ENCODE measurements around the gene CLRN1.
"Not testable (repeated sequence)": the region's sequence is repeated elsewhere in the genome, so short reads cannot be mapped to it uniquely, and the experiment has no call there.

Gene CLRN1, protein sequence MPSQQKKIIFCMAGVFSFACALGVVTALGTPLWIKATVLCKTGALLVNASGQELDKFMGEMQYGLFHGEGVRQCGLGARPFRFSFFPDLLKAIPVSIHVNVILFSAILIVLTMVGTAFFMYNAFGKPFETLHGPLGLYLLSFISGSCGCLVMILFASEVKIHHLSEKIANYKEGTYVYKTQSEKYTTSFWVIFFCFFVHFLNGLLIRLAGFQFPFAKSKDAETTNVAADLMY

DNA sequence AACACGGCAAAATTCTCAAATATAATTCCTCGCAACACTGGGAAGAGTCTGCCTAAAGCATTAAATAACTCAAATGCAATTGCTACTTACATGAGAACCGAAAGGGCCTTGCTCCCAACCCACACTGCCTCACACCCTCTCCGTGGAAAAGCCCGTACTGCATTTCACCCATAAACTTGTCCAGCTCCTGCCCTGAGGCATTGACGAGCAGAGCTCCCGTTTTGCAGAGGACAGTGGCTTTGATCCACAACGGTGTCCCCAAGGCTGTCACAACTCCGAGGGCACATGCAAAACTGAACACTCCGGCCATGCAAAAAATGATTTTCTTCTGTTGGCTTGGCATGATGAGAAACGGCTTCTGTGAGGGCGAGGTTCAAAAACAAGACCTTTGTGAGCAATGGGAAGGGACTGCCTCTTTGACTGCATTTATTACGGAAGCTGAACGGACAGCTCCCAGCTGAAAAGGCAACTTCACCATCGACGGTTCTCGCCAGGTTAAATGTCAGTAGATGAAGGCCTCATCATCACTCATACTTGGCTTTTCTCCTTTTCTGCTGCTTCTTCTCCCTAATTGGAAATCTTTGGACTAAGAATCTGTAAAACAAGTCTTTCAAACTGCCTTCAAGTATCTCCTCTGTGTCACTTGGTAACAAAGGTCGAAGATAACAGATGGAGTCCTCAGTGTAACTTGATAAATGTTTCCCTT is at the start of gene CLRN1:
CLRN1 (minus strand) TSS at position 362 of the 706 bp plus-strand sequence; CDS start at position 343, 19 bp downstream.
- DNase-seq = no peak

DNA sequence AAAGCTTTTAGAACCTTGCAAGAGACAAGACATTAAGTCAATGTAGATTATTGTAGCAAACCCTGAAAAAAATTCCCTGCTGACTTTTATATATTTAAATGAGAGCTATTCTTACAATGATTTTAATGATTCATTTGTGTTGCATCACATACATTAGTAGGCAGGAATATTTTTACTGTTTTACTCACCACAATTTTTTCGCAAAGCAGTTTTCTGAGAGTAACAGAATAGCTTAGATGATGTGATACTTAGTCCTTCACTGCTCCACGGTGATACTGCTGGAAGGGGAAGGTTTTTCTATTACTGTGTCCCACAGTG is 43.9 kb upstream of the CLRN1 start:
- peak; percentile 59 for DNase-seq

DNA sequence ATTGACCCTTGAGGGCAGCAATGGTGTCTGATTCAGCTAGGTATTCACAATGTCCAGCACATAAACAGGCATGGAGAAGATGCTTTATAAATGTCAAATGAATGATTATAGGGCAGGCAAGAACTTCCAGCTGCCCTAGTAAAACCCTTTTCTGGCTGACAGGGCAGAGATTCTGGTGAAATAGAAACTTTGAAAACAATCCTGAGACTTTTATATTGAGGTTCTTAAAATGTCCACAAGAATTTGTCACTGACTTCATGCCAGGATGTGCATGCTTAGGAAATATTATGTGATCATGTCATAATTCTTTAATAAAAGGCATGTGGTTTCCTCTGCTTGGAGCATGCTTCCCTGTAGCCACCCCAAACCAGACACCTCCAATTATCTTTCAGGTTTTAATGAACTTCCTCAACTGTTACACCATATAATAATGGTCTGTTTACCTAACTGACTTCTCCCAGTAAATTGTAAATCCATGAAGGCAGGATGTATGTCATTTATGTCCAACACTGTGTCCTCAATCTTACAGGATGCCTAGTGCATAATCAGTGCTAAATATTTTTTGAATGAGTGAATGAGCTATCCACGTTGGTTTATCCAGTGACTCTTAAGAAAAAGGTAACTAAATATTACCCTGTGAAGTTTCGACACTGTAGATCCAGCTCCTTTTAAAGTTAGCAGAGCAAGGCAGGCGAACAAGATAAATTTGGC is 43.4 kb upstream of the CLRN1 start:
- DNase-seq = no peak

DNA sequence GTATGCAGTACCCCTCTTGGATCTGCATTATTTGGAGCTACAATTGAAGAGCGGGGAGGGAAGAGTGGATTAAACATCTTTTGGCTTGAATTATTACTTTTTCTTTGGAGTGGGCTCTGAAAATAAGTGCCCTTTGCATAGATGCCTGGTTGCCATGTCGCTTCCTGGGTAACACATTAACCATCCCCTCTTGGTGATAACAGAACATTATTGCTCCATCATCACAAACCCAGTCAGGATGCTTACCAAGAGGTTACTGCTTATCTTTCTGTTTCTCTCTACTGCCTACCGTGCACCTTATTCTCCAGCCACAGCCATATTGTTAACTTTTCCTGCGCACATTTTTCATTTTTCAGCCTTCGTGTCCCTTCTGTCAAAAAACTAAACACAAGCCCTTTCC is 42.7 kb upstream of the CLRN1 start:
- DNase-seq = no peak

DNA sequence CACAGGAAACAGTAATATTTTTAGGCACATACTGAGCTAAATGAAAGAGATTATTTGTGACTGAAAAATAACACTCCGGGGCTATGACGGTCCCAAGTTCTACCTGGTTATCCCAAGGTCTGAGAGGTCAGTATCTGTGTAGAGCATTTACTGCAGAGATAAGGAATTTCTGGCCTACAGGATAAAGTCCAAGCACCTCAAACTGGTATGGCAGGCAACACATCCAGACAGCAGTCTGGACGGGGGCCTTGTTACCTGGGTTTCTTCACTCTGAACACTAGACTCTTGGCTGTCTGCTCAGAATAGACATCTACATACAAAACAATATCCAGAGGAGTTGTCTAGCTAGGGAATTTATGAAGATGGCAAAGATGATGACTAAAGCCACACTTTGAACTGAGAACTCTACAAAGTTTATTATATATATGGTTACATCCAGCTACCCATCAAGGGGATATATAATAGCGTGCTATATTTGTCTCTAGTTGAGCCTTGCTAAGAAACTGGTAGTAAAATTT is 42.0 kb upstream of the CLRN1 start:
- DNase-seq = no peak

DNA sequence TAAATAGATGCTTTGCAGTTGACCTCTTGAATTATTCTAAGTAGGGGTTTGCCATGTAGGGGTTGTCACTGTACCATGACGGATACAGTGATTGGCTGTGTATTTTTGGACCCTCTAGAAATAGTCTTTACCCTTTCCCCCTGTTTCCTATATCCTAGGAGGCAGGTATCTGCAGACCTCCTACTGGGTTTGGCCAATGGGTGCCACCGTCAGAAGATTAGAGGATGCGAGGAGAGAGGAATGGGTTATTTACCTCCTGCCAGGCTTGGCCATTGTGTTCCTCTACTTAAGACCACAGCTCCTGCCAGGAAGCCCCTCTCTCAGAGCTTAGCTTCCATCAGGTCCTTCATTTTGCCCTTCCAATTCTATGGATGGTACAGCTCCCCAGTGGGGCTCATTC is 40.2 kb upstream of the CLRN1 start:
- no peak for DNase-seq

DNA sequence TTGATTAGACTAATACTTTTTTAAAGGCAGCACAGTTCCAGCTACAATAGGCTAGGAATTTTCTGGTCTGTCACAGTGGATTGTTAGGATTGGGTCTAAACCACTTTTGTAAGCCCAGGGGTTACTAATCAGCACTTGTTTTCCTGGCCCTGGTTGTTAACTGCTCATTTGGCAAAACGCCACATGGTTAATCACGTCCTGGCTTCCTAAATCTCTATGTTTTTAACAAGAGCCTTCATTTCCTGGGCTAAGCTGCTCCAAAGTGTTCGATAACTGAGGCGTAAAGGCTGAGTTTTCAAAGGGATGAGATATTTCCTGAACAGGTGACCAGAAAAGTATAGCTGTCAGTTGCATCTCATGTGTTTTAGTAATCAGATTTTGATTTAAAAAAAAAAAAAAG is 38.9 kb upstream of the CLRN1 start:
- no peak for DNase-seq

DNA sequence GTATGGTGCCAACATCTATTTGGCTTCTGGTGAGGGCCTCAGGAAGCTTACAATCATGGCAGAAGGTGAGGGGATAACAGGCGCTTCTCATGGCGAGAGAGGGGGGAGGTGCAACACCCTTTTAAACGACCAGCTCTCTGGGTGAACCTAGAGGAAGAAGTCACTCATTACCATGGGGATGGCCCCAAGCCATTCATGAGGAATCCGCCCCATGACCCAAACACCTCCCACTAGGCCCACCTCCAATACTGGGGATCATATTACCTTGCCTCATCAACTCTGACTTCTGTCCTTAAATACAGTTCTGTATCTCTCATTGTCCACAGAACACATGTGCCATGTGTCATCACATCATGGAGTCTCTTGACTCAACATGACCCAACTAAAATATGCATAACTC is 37.5 kb upstream of the CLRN1 start:
- DNase-seq = no peak

DNA sequence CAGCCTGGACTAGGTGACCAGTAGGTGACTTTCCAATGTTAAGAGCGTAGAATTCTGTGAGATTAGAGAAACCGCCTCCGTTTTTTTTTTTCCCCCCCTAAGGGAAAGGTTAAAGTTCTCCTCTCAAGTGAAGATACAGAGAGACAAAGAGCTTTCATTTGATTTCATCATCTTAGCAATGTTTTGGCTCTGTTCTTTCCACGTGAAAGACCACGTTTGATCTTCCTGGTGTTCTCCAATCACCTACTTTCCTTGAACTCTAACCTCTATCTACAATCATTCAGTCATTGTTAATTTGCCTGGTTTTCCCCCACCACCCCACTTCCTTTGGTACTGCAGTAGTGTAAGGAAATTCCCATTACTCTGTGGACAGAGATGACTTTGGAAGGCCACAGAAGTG is 36.9 kb upstream of the CLRN1 start:
- DNase-seq = no peak

DNA sequence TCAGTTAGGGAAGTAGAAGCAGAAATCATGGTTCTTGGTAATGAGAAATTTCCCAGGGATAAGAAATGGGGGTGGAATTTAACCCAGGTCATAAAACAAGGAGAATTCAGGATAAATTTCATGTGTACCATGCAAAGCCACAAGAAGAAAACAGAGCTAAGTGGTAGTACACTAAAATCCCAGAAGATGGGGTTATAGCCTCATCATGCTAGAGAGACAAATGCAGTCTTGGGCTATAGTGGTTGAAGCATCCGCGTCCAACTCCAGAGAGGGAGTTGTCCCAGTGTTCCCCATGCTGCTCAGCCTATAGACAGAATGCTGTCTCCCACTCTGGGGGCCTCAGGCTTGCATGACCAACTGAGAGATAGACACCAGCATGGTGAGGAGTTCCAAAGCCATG is 36.2 kb upstream of the CLRN1 start:
- DNase-seq = peak; percentile 14

DNA sequence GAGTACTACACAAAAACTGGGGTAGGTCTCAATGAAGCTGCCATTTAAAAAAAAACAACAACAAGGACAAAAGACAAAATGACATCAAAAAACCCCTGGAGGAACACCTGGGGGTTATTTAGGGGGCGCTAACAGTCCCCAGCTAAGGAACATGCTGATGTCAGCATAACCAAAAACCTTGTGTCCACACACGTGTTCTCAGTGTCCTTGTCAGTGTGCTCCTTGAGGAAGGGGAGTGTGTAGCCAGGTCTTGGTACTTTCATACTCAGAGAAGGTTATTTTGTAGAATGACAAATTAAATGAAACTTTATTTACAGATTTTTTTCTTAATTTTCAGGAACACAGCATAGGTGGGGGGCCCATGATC is 31.2 kb upstream of the CLRN1 start:
- no peak for DNase-seq

DNA sequence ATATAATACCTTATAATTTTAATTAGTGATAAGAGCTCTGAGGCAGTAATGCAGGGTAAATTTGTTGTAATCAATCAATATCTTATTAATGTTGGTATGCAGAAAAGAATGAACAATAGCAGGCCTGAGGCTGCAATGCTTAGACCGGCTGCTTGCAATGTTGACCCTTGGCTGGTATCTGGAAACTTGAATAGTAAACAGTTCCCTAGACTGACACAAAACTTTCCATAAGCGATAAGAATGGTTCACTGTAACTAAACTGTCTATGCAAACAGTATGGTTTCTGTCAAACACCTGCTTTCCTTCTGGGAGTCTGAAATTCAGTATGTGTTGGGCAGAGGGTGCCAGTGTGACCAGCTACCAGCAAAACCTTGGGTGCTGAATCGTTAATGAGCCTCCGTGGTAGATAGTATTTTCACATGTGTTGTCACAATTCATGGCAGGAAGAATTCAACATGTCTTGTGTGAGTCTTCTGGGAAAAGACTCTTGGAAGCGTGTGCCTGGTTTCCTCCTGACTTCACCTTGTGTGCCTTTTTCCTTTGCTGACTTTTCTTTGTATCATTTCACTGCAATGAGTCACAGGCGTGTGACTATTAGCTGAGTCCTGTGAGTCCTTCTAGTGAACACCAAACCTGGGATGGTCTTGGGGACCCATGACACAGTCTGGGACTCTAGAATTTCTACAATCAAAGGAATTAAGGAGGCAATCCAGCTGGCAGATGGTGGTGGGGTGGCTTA is 30.7 kb upstream of the CLRN1 start:
- no peak for DNase-seq

DNA sequence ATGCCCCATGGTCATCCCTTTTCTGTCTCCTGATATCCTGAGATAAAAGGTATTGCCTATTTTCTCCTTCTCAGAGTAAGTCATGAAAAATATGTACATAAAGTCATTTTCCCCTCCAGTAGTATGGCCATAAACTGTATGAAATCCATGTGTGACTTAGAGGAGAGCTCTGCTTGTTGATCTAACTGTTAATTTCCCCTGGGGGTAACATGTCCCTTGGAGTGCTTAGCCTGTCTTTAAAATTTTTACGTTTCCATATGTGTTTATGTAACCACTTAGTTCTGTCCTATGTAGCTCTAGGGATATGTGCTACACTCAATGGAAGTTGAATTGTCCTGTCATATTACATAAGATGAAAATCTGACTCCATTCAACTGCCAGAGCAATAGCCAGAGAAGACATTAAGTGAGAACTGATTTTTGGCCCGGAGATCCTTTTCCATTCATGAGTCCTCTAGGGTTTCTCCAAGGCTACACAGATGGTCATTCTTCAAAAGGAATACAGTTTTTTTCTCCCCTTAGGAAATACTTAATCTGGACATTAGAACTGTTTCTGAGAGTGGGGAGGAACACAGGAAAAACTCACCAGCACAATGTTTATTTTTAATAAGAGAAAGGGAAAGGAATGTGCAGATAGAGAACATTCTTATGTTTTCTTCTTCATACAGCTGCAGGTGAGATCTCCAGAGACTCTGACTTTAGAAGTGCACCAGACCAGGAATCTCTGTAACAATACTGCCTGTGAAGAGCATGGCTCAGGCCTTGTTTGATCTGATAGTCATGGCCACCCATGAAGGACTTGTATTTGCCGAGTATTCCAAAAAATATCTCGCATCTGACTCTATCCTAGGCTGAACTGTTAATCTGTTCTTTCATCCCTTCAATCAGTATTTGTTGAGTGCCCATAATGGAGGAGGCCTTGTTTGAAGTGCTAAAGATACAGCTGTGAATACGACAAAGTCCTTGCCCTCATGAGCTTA is 29.8 kb upstream of the CLRN1 start:
- no peak for DNase-seq

DNA sequence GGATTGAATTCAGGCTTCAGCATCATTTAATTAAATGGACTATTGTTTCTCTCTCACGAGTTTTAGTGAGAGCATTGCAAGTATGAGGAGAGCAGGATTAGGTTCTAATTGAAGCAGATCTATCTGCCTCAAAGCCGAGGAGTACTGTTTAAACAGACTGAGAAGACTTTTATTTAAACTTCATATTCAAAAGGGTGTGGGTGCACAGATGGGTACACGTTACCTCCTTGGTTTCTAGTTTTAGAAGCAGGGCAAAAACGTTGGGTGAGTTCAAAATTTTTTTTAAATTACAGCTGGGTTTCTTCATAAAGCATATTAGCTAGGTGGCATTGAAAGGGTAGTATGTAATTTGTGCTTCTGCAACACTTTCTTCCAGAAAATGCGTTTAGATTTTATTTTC is 26.5 kb upstream of the CLRN1 start:
- no peak for DNase-seq

DNA sequence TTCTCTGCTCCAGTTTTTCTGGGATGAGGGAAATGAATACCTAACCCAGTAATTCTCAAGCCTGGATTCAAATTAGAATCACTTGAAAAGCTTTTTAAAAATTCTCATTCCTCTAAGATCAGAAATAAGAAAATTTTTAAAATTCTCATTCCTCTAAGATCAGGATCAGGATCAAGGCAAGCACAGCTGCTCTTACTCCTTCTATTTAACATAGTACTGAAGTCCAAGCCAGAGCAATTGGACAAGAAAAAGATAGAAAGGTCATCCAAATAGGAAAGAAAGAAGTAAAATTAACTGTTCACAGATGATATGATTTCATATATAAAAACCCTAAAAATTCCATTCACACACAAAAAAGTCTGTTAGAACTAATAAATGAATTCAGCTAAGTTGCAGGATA is 24.2 kb upstream of the CLRN1 start:
- no peak for DNase-seq

DNA sequence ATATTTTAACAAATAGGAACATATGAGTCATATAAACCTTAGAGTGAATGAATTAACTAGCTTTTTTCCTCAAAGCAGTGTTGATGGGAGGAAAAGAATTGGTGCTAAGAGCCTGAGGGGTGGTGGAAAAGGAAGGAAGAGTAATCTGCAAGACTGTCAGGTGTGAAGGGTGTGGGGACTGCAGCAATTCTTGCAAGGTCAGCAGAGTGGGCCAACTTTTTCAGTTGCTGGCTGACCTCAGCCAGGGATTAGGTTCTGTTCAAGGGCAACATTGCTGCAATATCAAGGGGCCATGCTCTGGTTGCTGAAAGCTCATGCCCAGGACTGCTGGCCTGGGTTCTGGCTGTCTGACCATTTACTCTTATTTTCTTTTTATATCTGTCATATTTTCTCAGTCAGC is 23.0 kb upstream of the CLRN1 start:
- no peak for DNase-seq

DNA sequence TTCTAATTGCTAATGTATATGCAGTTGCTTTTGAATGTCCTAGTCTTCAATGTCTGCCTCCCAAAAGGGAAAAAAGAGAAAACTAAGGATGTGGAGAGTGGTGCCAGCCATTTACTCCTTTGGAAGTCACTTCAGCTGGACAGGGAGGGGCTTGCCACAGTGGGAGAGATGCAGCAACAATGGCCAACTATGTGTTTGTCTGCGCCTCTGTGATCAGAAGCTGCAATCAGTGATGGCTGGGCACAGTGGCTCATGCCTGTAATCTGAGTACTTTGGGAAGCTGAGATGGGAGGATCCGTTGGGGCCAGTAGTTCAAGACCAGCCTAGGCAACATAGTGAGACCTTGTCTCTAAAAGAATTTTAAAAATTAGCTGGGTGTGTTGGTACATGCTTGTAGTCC is 16.7 kb upstream of the CLRN1 start:
- DNase-seq = no peak

DNA sequence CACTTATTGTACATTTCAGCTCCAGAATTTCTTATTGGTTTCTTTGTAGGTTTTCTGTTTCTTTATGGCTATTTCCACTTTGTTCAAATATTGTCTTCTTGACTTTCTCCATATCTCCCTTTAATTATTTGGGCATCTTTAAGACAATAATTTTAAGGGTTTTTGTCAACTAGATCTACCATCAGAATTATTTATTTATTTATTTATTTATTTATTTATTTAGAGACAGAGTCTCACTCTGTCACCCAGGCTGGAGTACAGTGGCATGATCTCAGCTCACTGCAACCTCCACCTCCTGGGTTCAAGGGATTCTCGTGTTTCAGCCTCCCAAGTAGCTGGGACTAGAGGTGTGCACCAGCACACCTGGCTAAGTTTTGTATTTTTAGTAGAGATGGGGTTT is 15.9 kb upstream of the CLRN1 start:
- not testable (repeated sequence) for DNase-seq

DNA sequence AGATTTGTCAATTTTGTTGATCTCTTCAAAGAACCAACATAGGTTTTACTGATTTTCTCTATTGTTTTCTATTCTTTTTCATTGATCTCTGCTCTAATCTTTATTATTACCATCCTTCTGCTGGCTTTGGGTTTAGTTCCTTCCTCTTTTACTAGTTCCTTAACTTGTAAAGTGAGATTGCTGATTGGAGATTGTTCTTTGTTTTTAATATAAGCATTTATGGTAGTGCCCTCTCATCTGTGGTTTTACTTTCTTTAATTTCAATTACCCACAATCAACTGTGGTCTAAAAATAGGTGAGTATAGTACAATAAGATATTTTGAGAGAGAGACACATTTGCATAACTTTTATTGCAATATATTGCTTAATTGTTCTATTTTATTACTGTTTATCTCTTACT is 13.2 kb upstream of the CLRN1 start:
- DNase-seq = no peak

DNA sequence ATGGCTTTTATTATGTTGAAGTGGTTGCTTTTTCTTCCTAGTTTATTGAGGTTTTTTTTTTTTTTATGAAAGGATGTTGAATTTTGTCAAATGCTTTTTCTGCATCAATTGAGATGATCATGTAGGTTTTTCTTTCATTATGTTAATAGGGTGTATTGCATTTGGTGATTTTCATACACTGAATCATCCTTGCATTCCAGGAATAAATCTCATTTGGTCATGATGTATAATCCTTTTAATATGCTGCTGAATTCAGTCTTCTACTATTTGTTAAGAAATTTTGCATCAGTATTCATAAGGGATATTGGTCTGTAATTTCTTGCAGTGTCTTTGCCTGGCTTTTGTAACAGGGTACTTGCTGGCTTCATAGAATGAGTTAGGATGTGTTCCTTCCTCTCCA is 11.5 kb upstream of the CLRN1 start:
- DNase-seq = no peak

DNA sequence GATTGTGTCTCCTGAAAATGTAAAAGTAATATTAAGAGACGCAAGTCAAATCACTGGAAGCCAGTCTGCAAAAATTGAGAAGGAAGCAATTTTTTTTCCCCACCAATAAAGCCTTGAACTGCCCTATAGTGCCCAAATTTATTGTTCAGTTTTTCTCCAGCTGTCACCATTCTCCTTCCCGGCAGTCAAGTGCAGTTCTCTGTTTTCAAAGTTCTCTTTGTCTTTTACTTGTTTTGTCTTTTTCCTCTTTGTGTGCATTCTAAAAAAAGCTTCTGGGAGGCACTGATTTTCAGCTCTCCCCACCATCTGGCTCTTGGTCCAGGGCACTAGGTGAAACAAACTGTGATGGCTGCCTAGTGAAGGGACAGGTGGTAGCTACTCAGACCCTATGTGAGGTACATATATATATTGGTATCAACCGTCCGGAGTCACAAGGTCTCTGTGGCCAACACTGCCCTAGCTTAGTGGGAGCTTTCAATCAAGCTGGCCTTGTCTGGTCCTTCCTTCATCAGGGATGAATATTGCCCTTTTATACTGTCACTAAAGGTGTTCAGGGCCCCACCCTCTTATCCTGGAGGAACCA is 6.1 kb upstream of the CLRN1 start:
- DNase-seq = no peak

DNA sequence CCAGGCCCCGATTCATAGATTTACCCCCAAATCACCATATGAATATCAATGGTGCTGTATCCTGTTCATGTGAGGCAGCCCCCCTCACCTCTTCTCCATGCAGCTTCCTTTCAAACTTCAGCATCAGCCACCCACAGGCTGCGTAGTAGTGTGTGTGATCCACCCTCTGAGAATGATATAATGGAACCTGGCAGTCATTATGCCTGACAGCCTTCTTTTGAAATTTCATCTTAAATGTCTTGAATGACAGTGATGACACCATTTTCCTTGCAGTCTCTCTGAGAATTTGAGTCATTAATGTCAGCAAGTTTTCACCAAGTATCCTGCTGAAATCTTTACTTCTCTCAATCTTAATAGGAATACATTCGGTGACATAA is 3.5 kb upstream of the CLRN1 start:
- no peak for DNase-seq

Data from suppressor macrophage treated with lipopolysaccharide for 4 hours (primary cell).